GM19240 (cell line): ENCODE results near the gene PPP1R16B.
A peak's percentile ranks its signal among the peaks of the same experiment; 100 is the strongest.

ENCODE experiments used
- DNase-seq: peaks from one replicate; pipeline ENCODE4 v3.0.0; 2011; ENCODE audit warnings: low spot score; ENCODE audit not compliant: insufficient read length

PPP1R16B gene

GRCh38 chr20:38805502-38805957 is at the start of gene PPP1R16B:
Gene PPP1R16B (plus strand): TSS chr20:38805697. CDS start chr20:38835926, 30,229 bp downstream.
- DNase-seq: peak; percentile 49

- no peak for DNase-seq
These were observed 48.2 kb upstream of the PPP1R16B start for GRCh38 chr20:38757145-38757775.

GRCh38 chr20:38759106-38759505 is 46.4 kb upstream of the PPP1R16B start:
- no peak for DNase-seq

GRCh38 chr20:38760978-38761377 is 44.5 kb upstream of the PPP1R16B start:
- DNase-seq: no peak

GRCh38 chr20:38762174-38762573 is 43.3 kb upstream of the PPP1R16B start:
- DNase-seq: no peak

GRCh38 chr20:38763616-38764015 is 41.9 kb upstream of the PPP1R16B start:
- no peak for DNase-seq

GRCh38 chr20:38764567-38765318 is 40.8 kb upstream of the PPP1R16B start:
- DNase-seq: no peak

GRCh38 chr20:38766071-38766470 is 39.4 kb upstream of the PPP1R16B start:
- DNase-seq: no peak

GRCh38 chr20:38769376-38770295 is 35.9 kb upstream of the PPP1R16B start:
- no peak for DNase-seq

GRCh38 chr20:38770546-38770945 is 35.0 kb upstream of the PPP1R16B start:
- no peak for DNase-seq

- DNase-seq: no peak
These were observed 34.5 kb upstream of the PPP1R16B start for GRCh38 chr20:38770970-38771369.

GRCh38 chr20:38771621-38772020 is 33.9 kb upstream of the PPP1R16B start:
- no peak for DNase-seq

- no peak for DNase-seq
These were observed 31.3 kb upstream of the PPP1R16B start for GRCh38 chr20:38774167-38774566.

GRCh38 chr20:38776363-38776762 is 29.1 kb upstream of the PPP1R16B start:
- no peak for DNase-seq

- no peak for DNase-seq
These were observed 26.0 kb upstream of the PPP1R16B start for GRCh38 chr20:38779247-38780097.

- no peak for DNase-seq
These were observed 23.2 kb upstream of the PPP1R16B start for GRCh38 chr20:38782275-38782674.

GRCh38 chr20:38787870-38788269 is 17.6 kb upstream of the PPP1R16B start:
- DNase-seq: no peak

GRCh38 chr20:38789503-38790199 is 15.8 kb upstream of the PPP1R16B start:
- DNase-seq: no peak

- DNase-seq: no peak
These were observed 15.1 kb upstream of the PPP1R16B start for GRCh38 chr20:38790200-38791053.
